ENCODE measurements around the gene FNDC4.

- TF ChIP-seq CTCF (IDR thresholded peaks at IDR 0.05): no peak
- no peak for TF ChIP-seq POLR2A (IDR thresholded peaks at IDR 0.05)
Observed at GRCh38 chr2:27518782-27519113, 23.7 kb upstream of the FNDC4 start.
